OCI-LY1 (cell line): ENCODE results near the gene NKD1.

Source experiments
- EZH2 ChIP-seq: fragments of 200-600 bp; sonication (generic), shearing (Covaris generic); IDR thresholded peaks from 2 replicates; pipeline ENCODE4 v1.8.0; 2017; ENCODE audit warnings: borderline replicate concordance, mixed run types, mild to moderate bottlenecking, antibody characterized with exemption, low read length, moderate library complexity, mixed read lengths
- TF ChIP-seq, protein P1 (sequence below): fragments of 200-600 bp; sonication (generic), shearing (Covaris generic); IDR thresholded peaks from 2 replicates; pipeline ENCODE4 v1.5.1; 2017; ENCODE audit warnings: mild to moderate bottlenecking, antibody characterized with exemption, low read length, moderate library complexity, mixed read lengths

DNA sequence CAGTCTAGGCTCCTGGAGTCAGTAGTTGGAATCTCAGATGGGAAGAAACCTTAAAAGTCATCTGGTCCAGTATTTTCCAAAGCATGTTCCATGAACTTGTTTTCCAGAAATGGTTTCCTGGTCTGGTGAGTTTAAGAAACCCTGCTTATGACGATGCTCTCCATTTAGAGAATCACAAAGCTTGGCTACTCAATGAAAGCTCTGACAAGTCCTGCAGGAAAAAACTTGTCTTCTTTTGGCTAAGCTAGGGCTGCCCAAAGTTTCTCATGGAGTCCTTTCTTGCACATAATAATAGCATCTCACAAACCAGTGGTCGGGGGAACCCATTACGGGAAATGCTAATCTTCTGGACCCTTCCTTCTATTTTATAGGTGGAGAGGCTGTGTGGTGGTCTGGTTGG is 5.5 kb upstream of the NKD1 start:
- TF ChIP-seq, protein P1, sequence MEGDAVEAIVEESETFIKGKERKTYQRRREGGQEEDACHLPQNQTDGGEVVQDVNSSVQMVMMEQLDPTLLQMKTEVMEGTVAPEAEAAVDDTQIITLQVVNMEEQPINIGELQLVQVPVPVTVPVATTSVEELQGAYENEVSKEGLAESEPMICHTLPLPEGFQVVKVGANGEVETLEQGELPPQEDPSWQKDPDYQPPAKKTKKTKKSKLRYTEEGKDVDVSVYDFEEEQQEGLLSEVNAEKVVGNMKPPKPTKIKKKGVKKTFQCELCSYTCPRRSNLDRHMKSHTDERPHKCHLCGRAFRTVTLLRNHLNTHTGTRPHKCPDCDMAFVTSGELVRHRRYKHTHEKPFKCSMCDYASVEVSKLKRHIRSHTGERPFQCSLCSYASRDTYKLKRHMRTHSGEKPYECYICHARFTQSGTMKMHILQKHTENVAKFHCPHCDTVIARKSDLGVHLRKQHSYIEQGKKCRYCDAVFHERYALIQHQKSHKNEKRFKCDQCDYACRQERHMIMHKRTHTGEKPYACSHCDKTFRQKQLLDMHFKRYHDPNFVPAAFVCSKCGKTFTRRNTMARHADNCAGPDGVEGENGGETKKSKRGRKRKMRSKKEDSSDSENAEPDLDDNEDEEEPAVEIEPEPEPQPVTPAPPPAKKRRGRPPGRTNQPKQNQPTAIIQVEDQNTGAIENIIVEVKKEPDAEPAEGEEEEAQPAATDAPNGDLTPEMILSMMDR: no peak
- TF ChIP-seq EZH2: no peak
